ENCODE data around the gene PSG1. TPM values are rescaled to one million over a fixed set of nuclear protein-coding genes. Genes with fewer than 3 reads are reported as not detected.
"Not testable (repeated sequence)": the region's sequence is repeated elsewhere in the genome, so short reads cannot be mapped to it uniquely, and the experiment has no call there.

The PSG1 gene
- total RNA-seq, 1 donor from 2014 or later, result not detected

DNA sequence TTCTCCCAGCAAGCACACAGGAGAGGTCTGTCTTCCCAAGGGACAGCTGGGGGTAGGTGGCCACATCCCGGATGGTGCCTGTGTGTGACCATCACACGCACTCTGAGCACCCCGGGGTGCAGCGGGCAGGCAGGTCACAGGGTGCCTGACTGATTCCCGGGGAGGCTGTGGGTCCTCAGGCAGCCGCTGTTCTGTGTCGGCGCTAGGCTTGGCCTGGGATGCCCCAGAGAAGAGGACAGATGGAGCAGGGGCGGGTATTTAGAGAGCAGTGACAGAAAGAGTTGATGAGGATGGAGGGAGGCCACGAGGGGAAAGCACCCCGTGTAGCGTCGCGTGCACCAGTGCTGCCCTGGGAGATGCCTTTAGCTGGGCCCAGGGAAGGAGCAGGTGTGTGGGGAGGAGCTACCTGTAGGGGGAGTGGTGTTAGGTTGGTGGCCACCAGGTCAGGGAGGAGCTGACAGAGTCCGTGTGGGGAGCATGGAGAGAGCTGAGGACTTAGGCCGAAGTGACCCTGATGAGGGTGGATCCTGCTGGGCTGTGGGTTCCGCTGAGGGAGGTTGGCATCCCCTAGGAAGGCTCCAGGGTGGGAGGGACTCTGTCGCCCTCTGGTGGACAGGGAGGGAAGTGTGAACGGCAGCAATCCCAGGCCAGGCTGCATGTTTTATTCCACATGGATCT lies 22.5 kb downstream of the PSG1 start:
- H3K9ac ChIP-seq (ENCODE audit: low read depth in 1 of 3, low read length in 3 of 3); H3K9me3 ChIP-seq (ENCODE audit: control insufficient read depth in 3 of 3, low read length in 3 of 3); H3K4me1 ChIP-seq (ENCODE audit: control insufficient read depth in 3 of 3, insufficient read depth in 3 of 3, low read length in 3 of 3); H3K27me3 ChIP-seq (ENCODE audit: control insufficient read depth in 3 of 3, insufficient read depth in 3 of 3, low read length in 3 of 3); H3K27ac ChIP-seq (ENCODE audit: low read depth, low read length); H3K4me3 ChIP-seq (ENCODE audit: low read length in 3 of 3); H3K36me3 ChIP-seq (ENCODE audit: control insufficient read depth in 3 of 3, insufficient read depth in 3 of 3, low read length in 3 of 3): not testable (repeated sequence)

GRCh38 chr19:42854745-42855144 lies 24.8 kb downstream of the PSG1 start:
- H3K4me3 ChIP-seq (ENCODE audit: low read length in 3 of 3); H3K4me1 ChIP-seq (ENCODE audit: control insufficient read depth in 3 of 3, insufficient read depth in 3 of 3, low read length in 3 of 3): not testable (repeated sequence)

GRCh38 chr19:42853231-42853630 lies 26.3 kb downstream of the PSG1 start:
- H3K9me3 ChIP-seq (ENCODE audit: control insufficient read depth in 3 of 3, low read length in 3 of 3); H3K4me1 ChIP-seq (ENCODE audit: control insufficient read depth in 3 of 3, insufficient read depth in 3 of 3, low read length in 3 of 3); H3K9ac ChIP-seq (ENCODE audit: low read depth in 1 of 3, low read length in 3 of 3); H3K27me3 ChIP-seq (ENCODE audit: control insufficient read depth in 3 of 3, insufficient read depth in 3 of 3, low read length in 3 of 3); H3K4me3 ChIP-seq (ENCODE audit: low read length in 3 of 3); H3K36me3 ChIP-seq (ENCODE audit: control insufficient read depth in 3 of 3, insufficient read depth in 3 of 3, low read length in 3 of 3); H3K27ac ChIP-seq (ENCODE audit: low read depth, low read length): not testable (repeated sequence)

More at GRCh38 chr19:42854745-42855144, 24.8 kb downstream of the PSG1 start:
- not testable (repeated sequence) for H3K9ac ChIP-seq (ENCODE audit: low read depth in 1 of 3, low read length in 3 of 3); H3K27ac ChIP-seq (ENCODE audit: low read depth, low read length); H3K9me3 ChIP-seq (ENCODE audit: control insufficient read depth in 3 of 3, low read length in 3 of 3); H3K27me3 ChIP-seq (ENCODE audit: control insufficient read depth in 3 of 3, insufficient read depth in 3 of 3, low read length in 3 of 3); H3K36me3 ChIP-seq (ENCODE audit: control insufficient read depth in 3 of 3, insufficient read depth in 3 of 3, low read length in 3 of 3)

- H3K9me3 ChIP-seq (ENCODE audit: control insufficient read depth in 3 of 3, low read length in 3 of 3); H3K27ac ChIP-seq (ENCODE audit: low read depth, low read length); H3K4me3 ChIP-seq (ENCODE audit: low read length in 3 of 3); H3K27me3 ChIP-seq (ENCODE audit: control insufficient read depth in 3 of 3, insufficient read depth in 3 of 3, low read length in 3 of 3); H3K36me3 ChIP-seq (ENCODE audit: control insufficient read depth in 3 of 3, insufficient read depth in 3 of 3, low read length in 3 of 3); H3K4me1 ChIP-seq (ENCODE audit: control insufficient read depth in 3 of 3, insufficient read depth in 3 of 3, low read length in 3 of 3); H3K9ac ChIP-seq (ENCODE audit: low read depth in 1 of 3, low read length in 3 of 3): not testable (repeated sequence)
These were observed 26.7 kb downstream of the PSG1 start for GRCh38 chr19:42852821-42853220.

GRCh38 chr19:42851718-42852280 lies 27.7 kb downstream of the PSG1 start:
- H3K4me1 ChIP-seq (ENCODE audit: control insufficient read depth in 3 of 3, insufficient read depth in 3 of 3, low read length in 3 of 3); H3K9me3 ChIP-seq (ENCODE audit: control insufficient read depth in 3 of 3, low read length in 3 of 3); H3K4me3 ChIP-seq (ENCODE audit: low read length in 3 of 3); H3K9ac ChIP-seq (ENCODE audit: low read depth in 1 of 3, low read length in 3 of 3); H3K36me3 ChIP-seq (ENCODE audit: control insufficient read depth in 3 of 3, insufficient read depth in 3 of 3, low read length in 3 of 3); H3K27me3 ChIP-seq (ENCODE audit: control insufficient read depth in 3 of 3, insufficient read depth in 3 of 3, low read length in 3 of 3); H3K27ac ChIP-seq (ENCODE audit: low read depth, low read length): not testable (repeated sequence)

- H3K9ac ChIP-seq (ENCODE audit: low read depth in 1 of 3, low read length in 3 of 3), result no peak overlapping the region
- H3K9me3 ChIP-seq (ENCODE audit: control insufficient read depth in 3 of 3, low read length in 3 of 3), result no peaks in the 10 kb centered on the region
- H3K27ac ChIP-seq (ENCODE audit: low read depth, low read length), result no peak overlapping the region
- H3K27me3 ChIP-seq (ENCODE audit: control insufficient read depth in 3 of 3, insufficient read depth in 3 of 3, low read length in 3 of 3), result no peaks in the 10 kb centered on the region
- no peaks in the 10 kb centered on the region for H3K4me1 ChIP-seq (ENCODE audit: control insufficient read depth in 3 of 3, insufficient read depth in 3 of 3, low read length in 3 of 3)
- no peak overlapping the region for H3K4me3 ChIP-seq (ENCODE audit: low read length in 3 of 3)
- no peaks in the 10 kb centered on the region for H3K36me3 ChIP-seq (ENCODE audit: control insufficient read depth in 3 of 3, insufficient read depth in 3 of 3, low read length in 3 of 3)
These were observed 28.4 kb downstream of the PSG1 start for GRCh38 chr19:42850981-42851717.

DNA sequence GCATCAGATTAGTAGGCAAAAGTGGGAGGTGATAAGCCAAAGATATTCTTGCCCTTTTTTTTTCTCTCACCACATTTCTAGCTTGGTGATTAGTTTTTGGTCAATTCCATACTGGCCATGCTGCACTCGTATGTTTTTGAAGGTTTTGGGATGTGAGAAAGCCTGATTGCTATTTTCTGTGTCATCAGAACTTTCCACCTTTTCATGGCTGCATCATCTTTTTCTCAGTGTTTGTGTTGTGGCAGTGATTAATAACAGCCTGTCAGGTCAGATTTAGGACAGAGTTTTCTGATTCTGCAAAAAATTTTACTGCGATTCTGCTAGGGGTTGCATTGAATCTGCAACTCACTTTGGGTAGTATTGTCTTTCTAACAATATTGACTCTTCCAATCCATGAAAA lies 32.9 kb downstream of the PSG1 start:
- Histone ChIP-seq H3K4me3 (ENCODE audit: low read length in 3 of 3) (no peak overlapping the region), H3K9ac (ENCODE audit: low read depth in 1 of 3, low read length in 3 of 3) (no peak overlapping the region), H3K4me1 (ENCODE audit: control insufficient read depth in 3 of 3, insufficient read depth in 3 of 3, low read length in 3 of 3) (no peaks in the 10 kb centered on the region), H3K36me3 (ENCODE audit: control insufficient read depth in 3 of 3, insufficient read depth in 3 of 3, low read length in 3 of 3) (no peaks in the 10 kb centered on the region), H3K27me3 (ENCODE audit: control insufficient read depth in 3 of 3, insufficient read depth in 3 of 3, low read length in 3 of 3) (no peaks in the 10 kb centered on the region), H3K27ac (ENCODE audit: low read depth, low read length) (no peak overlapping the region), H3K9me3 (ENCODE audit: control insufficient read depth in 3 of 3, low read length in 3 of 3) (no peaks in the 10 kb centered on the region)

DNA sequence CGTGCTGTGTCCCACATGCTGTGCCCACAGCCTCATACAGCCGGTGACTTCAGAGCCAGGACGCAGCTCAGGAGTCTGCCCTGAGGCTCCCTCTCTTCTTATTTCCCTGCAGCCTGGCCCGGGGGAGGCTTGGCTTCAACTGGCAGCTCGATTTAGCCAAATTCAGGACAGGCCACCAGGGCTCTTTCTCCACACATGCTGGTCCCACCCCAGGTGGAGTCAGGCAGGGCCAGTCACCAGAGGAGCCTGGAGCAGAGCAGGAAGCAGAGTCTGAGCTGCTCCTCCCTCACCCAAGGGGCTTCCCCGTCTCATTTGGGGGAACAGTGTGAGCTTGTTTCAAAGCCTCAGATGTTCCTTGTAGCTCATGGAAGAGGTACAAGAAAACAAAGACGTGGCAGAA lies 35.9 kb downstream of the PSG1 start:
- not testable (repeated sequence) for H3K27me3 ChIP-seq (ENCODE audit: control insufficient read depth in 3 of 3, insufficient read depth in 3 of 3, low read length in 3 of 3); H3K9me3 ChIP-seq (ENCODE audit: control insufficient read depth in 3 of 3, low read length in 3 of 3); H3K27ac ChIP-seq (ENCODE audit: low read depth, low read length); H3K9ac ChIP-seq (ENCODE audit: low read depth in 1 of 3, low read length in 3 of 3); H3K36me3 ChIP-seq (ENCODE audit: control insufficient read depth in 3 of 3, insufficient read depth in 3 of 3, low read length in 3 of 3); H3K4me1 ChIP-seq (ENCODE audit: control insufficient read depth in 3 of 3, insufficient read depth in 3 of 3, low read length in 3 of 3); H3K4me3 ChIP-seq (ENCODE audit: low read length in 3 of 3)

GRCh38 chr19:42832746-42833442 lies 46.6 kb downstream of the PSG1 start:
- H3K9ac ChIP-seq (ENCODE audit: low read depth in 1 of 3, low read length in 3 of 3); H3K27me3 ChIP-seq (ENCODE audit: control insufficient read depth in 3 of 3, insufficient read depth in 3 of 3, low read length in 3 of 3); H3K27ac ChIP-seq (ENCODE audit: low read depth, low read length); H3K36me3 ChIP-seq (ENCODE audit: control insufficient read depth in 3 of 3, insufficient read depth in 3 of 3, low read length in 3 of 3); H3K4me1 ChIP-seq (ENCODE audit: control insufficient read depth in 3 of 3, insufficient read depth in 3 of 3, low read length in 3 of 3); H3K4me3 ChIP-seq (ENCODE audit: low read length in 3 of 3); H3K9me3 ChIP-seq (ENCODE audit: control insufficient read depth in 3 of 3, low read length in 3 of 3): not testable (repeated sequence)

DNA sequence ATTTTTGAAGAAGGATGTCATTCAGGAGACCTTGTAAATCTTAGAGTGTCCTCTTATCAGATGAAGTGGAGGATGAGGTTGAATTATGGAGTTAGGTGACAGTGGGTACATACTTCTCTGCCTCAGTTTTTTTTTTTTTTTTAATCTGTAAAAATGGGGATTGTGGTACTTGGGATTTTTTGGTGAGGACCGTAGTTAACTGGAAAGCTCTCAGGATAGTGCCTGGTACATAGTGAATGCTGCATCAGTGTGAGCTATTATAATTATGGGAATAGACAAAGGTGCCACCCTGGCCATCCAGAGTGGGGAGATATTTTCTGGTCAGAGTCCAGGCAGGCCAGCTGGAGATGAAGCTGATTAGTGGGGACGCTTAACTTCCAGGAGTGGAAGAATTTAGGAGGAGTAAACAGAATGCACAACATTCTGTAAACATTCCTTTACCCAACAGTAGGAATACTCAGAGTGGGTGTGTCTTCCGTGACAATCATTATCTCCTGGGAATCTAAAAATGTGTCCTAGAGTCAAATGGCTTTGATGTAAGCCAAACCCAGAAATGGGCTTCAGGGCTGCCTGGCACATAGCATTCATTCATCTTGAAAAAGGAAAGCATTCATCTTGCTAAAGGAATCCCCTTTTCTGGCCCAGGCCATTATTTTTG lies 47.4 kb downstream of the PSG1 start:
- H3K9ac ChIP-seq (ENCODE audit: low read depth in 1 of 3, low read length in 3 of 3); H3K27me3 ChIP-seq (ENCODE audit: control insufficient read depth in 3 of 3, insufficient read depth in 3 of 3, low read length in 3 of 3); H3K36me3 ChIP-seq (ENCODE audit: control insufficient read depth in 3 of 3, insufficient read depth in 3 of 3, low read length in 3 of 3); H3K27ac ChIP-seq (ENCODE audit: low read depth, low read length); H3K9me3 ChIP-seq (ENCODE audit: control insufficient read depth in 3 of 3, low read length in 3 of 3); H3K4me3 ChIP-seq (ENCODE audit: low read length in 3 of 3); H3K4me1 ChIP-seq (ENCODE audit: control insufficient read depth in 3 of 3, insufficient read depth in 3 of 3, low read length in 3 of 3): not testable (repeated sequence)
